HG03558 (cell line): ENCODE measurements around the gene GCNT1.
"Not testable (repeated sequence)": the region's sequence is repeated elsewhere in the genome, so short reads cannot be mapped to it uniquely, and the experiment has no call there.

Source experiments
- ATAC-seq: cut with Tn5 transposase; IDR thresholded peaks from one replicate; pipeline ENCODE4 v1.9.1; 2021; ENCODE audit warnings: moderate number of reproducible peaks; ENCODE audit not compliant: unreplicated experiment; ENCODE audit errors: extremely low read depth

The GCNT1 gene

DNA sequence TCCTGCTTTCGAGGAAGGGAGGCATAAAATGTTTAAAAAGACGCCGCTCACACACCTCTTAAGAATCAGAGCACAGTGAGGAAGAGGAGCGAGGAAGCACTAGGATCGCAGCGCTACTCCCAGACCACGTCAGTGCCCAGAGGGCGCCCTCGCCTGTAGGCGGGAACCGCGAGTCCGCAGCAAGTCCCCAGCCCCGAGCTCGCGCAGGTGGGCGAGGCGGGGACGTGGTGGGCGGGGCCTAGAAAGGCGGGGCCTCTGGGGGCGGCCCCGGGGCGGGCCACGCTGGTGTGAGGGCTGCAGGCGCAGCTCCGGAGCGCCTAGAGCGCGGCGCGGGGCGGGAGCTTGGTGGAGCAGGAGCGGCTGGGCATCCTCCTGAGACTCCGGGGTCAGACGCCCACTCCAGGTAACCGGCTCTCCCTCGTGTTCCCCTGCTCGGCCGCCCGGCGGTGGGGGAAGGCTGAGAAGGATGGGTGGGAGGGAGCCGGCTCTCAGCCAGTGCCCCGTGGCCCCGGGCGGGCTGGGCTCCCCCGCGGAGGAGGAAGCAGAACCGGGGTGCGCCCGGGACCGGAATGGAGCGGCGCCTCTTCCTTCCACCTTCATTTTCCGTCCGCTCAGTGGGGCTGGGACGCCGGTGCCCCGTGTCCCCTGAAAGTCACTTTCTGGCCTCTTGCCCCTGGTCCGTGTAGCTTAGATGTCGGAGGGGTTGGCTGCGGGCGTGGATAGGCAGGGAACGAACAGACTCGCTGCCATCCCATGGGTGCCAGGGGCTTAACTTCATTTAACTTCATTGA lies at the start of gene GCNT1:
TSS of gene GCNT1 (plus strand) at position 280 of the 791 bp plus-strand sequence. CDS start 43,200 bp downstream, outside the sequence.
- peak; percentile 79 for ATAC-seq

- no peak for ATAC-seq
These were observed 46.3 kb upstream of the GCNT1 start for GRCh38 chr9:76412638-76413037.

- ATAC-seq: no peak
These were observed 45.3 kb upstream of the GCNT1 start for GRCh38 chr9:76413658-76414057.

DNA sequence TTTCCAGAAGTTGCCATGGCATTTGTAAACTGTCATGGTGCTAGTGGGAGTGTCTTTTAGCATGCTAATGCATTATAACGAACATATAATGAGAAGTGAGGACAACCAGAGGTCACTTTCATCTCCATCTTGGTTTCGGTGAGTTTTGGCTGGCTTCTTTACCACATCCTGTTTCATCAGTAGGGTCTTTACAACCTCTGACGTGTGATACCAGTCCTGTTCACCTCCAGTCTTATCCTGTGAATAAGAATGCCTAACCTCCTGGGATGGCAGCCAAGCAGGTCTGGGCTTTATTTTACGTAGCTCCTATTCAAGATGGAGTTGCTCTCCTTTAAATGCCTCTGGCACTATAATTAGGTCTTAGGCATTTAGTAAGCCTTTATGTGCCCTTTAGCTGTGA lies 44.3 kb upstream of the GCNT1 start:
- ATAC-seq: no peak

DNA sequence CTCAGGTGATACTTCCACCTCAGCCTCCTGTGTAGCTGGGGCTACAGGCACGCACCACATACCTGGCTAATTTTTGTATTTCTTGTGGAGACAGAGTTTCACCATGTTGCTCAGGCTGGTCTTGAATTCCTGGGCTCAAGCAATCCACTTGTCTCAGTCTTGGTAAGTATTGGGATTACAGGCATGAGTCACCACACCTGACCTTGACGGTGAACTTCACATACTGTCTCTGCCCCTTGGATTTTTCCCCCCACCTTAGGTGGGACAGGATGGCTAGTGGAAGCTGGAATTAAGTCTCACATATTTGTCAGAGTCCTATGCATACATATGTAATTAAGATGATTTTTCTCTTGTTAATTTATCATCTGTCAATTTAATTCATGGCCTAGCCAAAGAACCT lies 43.8 kb upstream of the GCNT1 start:
- no peak for ATAC-seq

DNA sequence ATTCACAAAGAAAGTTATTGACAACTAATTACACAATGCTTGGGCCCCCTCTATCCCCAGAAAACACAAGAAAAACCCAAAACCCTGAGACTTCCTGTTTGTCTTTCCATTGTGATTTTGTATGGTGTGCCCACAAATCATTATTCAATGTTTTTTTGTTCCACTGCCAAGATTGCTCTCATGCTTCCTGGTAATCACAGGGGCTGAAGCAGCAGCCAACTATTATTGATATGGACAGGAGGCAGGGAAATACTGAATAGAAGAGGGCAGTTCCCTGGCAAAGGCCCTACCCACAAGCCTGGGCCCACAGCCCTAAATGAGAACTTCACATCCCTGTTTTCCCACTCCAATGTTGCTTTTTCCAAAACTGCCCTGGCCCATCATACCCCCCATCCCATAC lies 43.3 kb upstream of the GCNT1 start:
- no peak for ATAC-seq

DNA sequence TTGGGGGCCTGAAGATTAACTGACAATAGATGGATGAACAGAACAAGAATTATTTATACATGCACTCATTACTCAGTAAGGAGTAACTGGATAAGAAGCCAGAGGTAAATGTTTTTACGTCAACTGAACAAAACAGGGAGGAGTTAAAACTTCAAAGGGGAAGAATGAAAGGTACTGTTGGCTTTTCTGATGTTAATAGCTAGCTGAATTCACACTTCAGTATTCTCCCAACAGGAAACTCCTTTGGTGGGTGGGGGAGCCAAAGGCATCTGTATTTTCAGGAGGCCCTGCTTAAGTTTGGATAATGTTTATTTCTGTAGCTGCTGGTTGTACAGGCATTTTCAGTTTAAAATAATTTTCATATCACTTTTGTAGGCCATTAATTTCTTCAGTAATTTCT lies 41.6 kb upstream of the GCNT1 start:
- no peak for ATAC-seq

- no peak for ATAC-seq
These were observed 39.1 kb upstream of the GCNT1 start for GRCh38 chr9:76419782-76420380.

- ATAC-seq: no peak
These were observed 35.5 kb upstream of the GCNT1 start for GRCh38 chr9:76423216-76424177.

GRCh38 chr9:76424491-76424890 lies 34.5 kb upstream of the GCNT1 start:
- ATAC-seq: no peak

DNA sequence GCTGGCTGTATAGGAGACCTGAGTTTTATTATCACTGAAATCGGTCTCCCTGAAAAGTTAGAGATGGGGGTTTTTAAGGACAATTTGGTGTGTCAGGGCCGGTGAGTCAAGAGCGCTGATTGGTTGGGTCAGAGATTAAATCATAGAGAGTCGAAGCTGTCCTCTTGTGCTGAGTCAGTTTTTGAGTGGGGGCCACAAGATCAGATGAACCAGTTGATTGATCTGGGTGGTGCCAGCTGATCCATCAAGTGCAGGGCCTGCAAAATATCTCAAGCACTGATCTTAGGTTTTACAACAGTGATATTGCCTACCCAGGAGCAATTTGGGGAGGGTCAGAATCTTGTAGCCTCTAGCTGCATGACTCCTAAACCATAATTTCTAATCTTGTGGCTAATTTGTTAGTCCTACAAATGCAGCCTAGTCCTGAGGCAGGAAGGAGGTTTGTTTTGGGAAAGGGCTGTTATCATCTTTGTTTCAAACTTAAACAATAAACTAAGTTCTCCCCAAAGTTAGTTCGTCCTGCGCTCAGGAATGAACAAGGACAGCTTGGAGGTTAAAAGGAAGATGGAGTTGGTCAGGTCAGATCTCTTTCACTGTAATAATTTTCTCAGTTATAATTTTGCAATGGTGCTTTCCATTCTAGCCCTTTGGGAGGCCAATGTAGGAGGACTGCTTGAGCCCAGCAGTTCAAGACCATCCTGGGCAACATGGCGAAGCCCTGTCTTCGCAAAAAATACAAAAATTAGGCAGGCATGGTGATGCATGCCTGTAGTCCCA lies 33.1 kb upstream of the GCNT1 start:
- ATAC-seq: no peak

DNA sequence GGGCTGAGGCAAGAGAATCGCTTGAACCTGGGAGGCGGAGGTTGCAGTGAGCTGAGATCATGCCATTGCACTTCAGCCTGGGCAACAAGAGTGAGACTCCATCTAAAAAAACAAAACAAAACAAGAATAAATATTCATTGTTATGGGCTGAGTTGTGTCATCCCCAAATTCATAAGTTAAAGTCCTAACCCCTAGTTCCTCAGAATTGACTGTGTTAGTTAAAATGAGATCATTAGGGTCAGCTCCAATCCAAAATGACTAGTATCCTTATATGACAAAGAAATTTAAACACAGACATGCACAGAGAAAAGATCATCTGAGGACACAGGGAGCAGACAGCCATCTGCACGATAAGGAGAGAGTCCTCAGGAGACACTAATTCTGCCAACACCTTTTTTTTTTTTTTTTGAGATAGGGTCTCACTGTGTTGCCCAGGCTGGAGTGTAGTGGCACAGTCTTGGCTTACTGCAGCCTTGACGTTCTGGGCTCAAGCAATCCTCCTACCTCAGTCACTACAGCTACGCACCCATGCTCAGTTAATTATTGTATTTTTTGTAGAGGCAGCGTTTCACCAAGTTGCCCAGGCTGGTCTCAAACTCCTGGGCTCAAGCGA lies 32.1 kb upstream of the GCNT1 start:
- no peak for ATAC-seq

DNA sequence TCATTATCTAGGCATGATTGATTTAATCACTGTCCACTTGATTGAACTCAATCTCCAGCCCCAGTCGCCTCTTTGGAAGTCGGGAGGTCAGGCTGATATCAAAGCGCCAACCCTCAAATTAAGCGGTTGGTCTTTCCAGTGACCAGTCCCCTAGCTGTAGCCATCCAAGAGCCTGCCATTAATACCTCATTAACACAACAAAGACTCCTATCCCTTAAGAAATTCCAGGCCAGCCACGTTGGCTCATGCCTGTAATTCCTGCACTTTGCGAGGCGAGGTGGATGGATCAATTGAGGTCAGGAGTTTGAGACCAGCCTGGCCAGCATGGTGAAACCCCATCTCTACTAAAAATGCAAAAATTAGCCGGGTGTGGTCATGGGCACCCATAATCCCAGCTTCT lies 27.4 kb upstream of the GCNT1 start:
- ATAC-seq: no peak

GRCh38 chr9:76433406-76433805 lies 25.6 kb upstream of the GCNT1 start:
- no peak for ATAC-seq

GRCh38 chr9:76433836-76434235 lies 25.1 kb upstream of the GCNT1 start:
- no peak for ATAC-seq

GRCh38 chr9:76434897-76435296 lies 24.1 kb upstream of the GCNT1 start:
- ATAC-seq: not testable (repeated sequence)

- ATAC-seq: not testable (repeated sequence)
These were observed 21.8 kb upstream of the GCNT1 start for GRCh38 chr9:76437017-76437699.

GRCh38 chr9:76438841-76439588 lies 20.0 kb upstream of the GCNT1 start:
- peak; percentile 60 for ATAC-seq
